HCT116 (cell line): ENCODE measurements around the gene KRT81.

ENCODE experiments used
- POLR2A ChIP-seq: IDR thresholded peaks from 2 replicates; pipeline ENCODE4 v1.7.0; 2011; ENCODE audit warnings: borderline replicate concordance; ENCODE audit not compliant: insufficient read depth, insufficient read length; ENCODE audit errors: extremely low read depth
- POLR2AphosphoS5 ChIP-seq: IDR thresholded peaks from 2 replicates; pipeline ENCODE4 v1.6.1; 2011; ENCODE audit warnings: mild to moderate bottlenecking, low read depth, low read length, moderate library complexity

GRCh38 chr12:52280319-52280795 is 11.0 kb downstream of the KRT81 start:
- peak; percentile 60 for TF ChIP-seq POLR2AphosphoS5
- no peak for TF ChIP-seq POLR2A
